Esophagus squamous epithelium (tissue), 4 donors: Measurements from ENCODE around the gene GRK5.

ENCODE experiments used
- CTCF ChIP-seq, 6 experiments: fragments of 450-650 bp in 4 of 6; fragments of 200-600 bp in 2 of 6; sonication (generic) in 2 of 6; IDR thresholded peaks; one replicate each; pipeline ENCODE4 v1.5.1; 2016 to 2019; ENCODE audit warnings: antibody characterized with exemption in 6 of 6, mild to moderate bottlenecking in 4 of 6, moderate library complexity in 4 of 6
- POLR2A ChIP-seq, 4 donors: fragments of 450-650 bp; IDR thresholded peaks; one replicate each; pipeline ENCODE4 v1.6.1; 2017; ENCODE audit warnings: antibody characterized with exemption in 4 of 4, mild to moderate bottlenecking in 4 of 4, moderate library complexity in 3 of 4

GRCh38 chr10:119477444-119477843 lies 270.1 kb downstream of the GRK5 start:
- TF ChIP-seq POLR2A (IDR thresholded peaks at IDR 0.05), result no peak
- TF ChIP-seq CTCF (IDR thresholded peaks at IDR 0.05), result no peak
